H9 (cell line): ENCODE measurements around the gene TCEAL4. TPM values are rescaled to one million over a fixed set of nuclear protein-coding genes. Genes with fewer than 3 reads are reported as not detected.

ENCODE experiments used
- DNase-seq: peaks from one replicate; pipeline ENCODE4 v3.0.0-alpha.2; 2017
- H2AFZ ChIP-seq: one replicate; pipeline ENCODE4 v1.6.1; 2013; ENCODE audit warnings: mild to moderate bottlenecking, low read length, control low read depth, moderate library complexity
- H2AK5ac ChIP-seq: 2 replicates; pipeline ENCODE4 v1.6.1; 2013; ENCODE audit warnings: low read length, control low read depth, mixed read lengths; ENCODE audit not compliant: insufficient read length
- H2BK120ac ChIP-seq: one replicate; pipeline ENCODE4 v1.6.1; 2013; ENCODE audit warnings: low read depth, mild to moderate bottlenecking, low read length, control low read depth, inconsistent platforms; ENCODE audit not compliant: poor library complexity, severe bottlenecking
- H2BK12ac ChIP-seq: 2 replicates; pipeline ENCODE4 v1.6.1; 2013; ENCODE audit warnings: low read length, control low read depth, mixed read lengths, low read depth; ENCODE audit not compliant: insufficient read length
- H2BK15ac ChIP-seq: 2 replicates; pipeline ENCODE4 v1.6.1; 2013; ENCODE audit warnings: low read depth, low read length, control low read depth
- H2BK20ac ChIP-seq: one replicate; pipeline ENCODE4 v1.6.1; 2013; ENCODE audit warnings: low read depth, mild to moderate bottlenecking, low read length, control low read depth, inconsistent platforms; ENCODE audit not compliant: poor library complexity, severe bottlenecking
- H2BK5ac ChIP-seq: 2 replicates; pipeline ENCODE4 v1.6.1; 2013; ENCODE audit warnings: low read length, control low read depth, mixed read lengths; ENCODE audit not compliant: insufficient read length
- H3K14ac ChIP-seq: 2 replicates; pipeline ENCODE4 v1.6.1; 2013; ENCODE audit warnings: low read length, control low read depth; ENCODE audit not compliant: insufficient read depth
- H3K18ac ChIP-seq: 2 replicates; pipeline ENCODE4 v1.6.1; 2013; ENCODE audit warnings: low read depth, mild to moderate bottlenecking, mixed read lengths, low read length, control low read depth; ENCODE audit not compliant: insufficient read length
- H3K23ac ChIP-seq: 2 replicates; pipeline ENCODE4 v1.6.1; 2013; ENCODE audit warnings: low read length, control low read depth, mixed read lengths, low read depth; ENCODE audit not compliant: insufficient read length
- H3K23me2 ChIP-seq: 2 replicates; pipeline ENCODE4 v1.6.1; 2013; ENCODE audit warnings: low read depth, mild to moderate bottlenecking, mixed read lengths, low read length, control low read depth; ENCODE audit not compliant: insufficient read length, poor library complexity, severe bottlenecking
- H3K27ac ChIP-seq: 2 replicates; pipeline ENCODE4 v1.5.1; 2013; ENCODE audit warnings: low read length, control low read depth, mixed read lengths, low read depth; ENCODE audit not compliant: insufficient read length
- H3K27me3 ChIP-seq: 2 replicates; pipeline ENCODE4 v1.6.1; 2013; ENCODE audit warnings: low read length, control low read depth, inconsistent platforms; ENCODE audit not compliant: insufficient read depth
- H3K4ac ChIP-seq: 2 replicates; pipeline ENCODE4 v1.6.1; 2013; ENCODE audit warnings: low read depth, mild to moderate bottlenecking, control low read depth, inconsistent platforms, low read length, moderate library complexity
- H3K4me1 ChIP-seq: 2 replicates; pipeline ENCODE4 v1.6.1; 2013; ENCODE audit warnings: low read length, control low read depth, inconsistent platforms; ENCODE audit not compliant: insufficient read depth
- H3K4me2 ChIP-seq: 2 replicates; pipeline ENCODE4 v1.6.1; 2013; ENCODE audit warnings: low read length, control low read depth, mixed read lengths; ENCODE audit not compliant: insufficient read length, insufficient read depth
- H3K56ac ChIP-seq: 2 replicates; pipeline ENCODE4 v1.6.1; 2013; ENCODE audit warnings: low read depth, mild to moderate bottlenecking, mixed read lengths, low read length, control low read depth; ENCODE audit not compliant: insufficient read length
- H3K79me1 ChIP-seq: 2 replicates; pipeline ENCODE4 v1.6.1; 2013; ENCODE audit warnings: low read depth, mild to moderate bottlenecking, moderate library complexity, low read length, control low read depth, inconsistent platforms; ENCODE audit not compliant: insufficient read depth, poor library complexity, severe bottlenecking
- H3K79me2 ChIP-seq: 2 replicates; pipeline ENCODE4 v1.6.1; 2013; ENCODE audit warnings: low read length, control low read depth, inconsistent platforms; ENCODE audit not compliant: insufficient read depth
- H3K9ac ChIP-seq: 2 replicates; pipeline ENCODE4 v1.6.1; 2013; ENCODE audit warnings: low read length, control low read depth, mixed read lengths; ENCODE audit not compliant: insufficient read length; ENCODE audit errors: extremely low read depth
- H3K9me3 ChIP-seq: one replicate; pipeline ENCODE4 v1.6.1; 2013; ENCODE audit warnings: low read depth, low read length, inconsistent platforms; ENCODE audit not compliant: control insufficient read depth
- H3T11ph ChIP-seq: one replicate; pipeline ENCODE4 v1.6.1; 2013; ENCODE audit warnings: mild to moderate bottlenecking, low read length, control low read depth, inconsistent platforms
- H4K20me1 ChIP-seq: one replicate; pipeline ENCODE4 v1.6.1; 2013; ENCODE audit not compliant: control insufficient read depth, insufficient read length, insufficient read depth
- H4K5ac ChIP-seq: 2 replicates; pipeline ENCODE4 v1.6.1; 2013; ENCODE audit warnings: low read depth, mild to moderate bottlenecking, mixed read lengths, low read length, control low read depth; ENCODE audit not compliant: insufficient read length
- H4K8ac ChIP-seq: replicated peaks from 2 replicates; pipeline ENCODE4 v1.6.1; 2013; ENCODE audit warnings: low read length, control low read depth, mixed read lengths, low read depth; ENCODE audit not compliant: insufficient read length
- H4K91ac ChIP-seq: 2 replicates; pipeline ENCODE4 v1.6.1; 2013; ENCODE audit warnings: low read depth, mild to moderate bottlenecking, moderate library complexity, mixed read lengths, low read length, control low read depth; ENCODE audit not compliant: insufficient read length
- H3K27ac Mint-ChIP-seq, 3 experiments: 2 replicates in 2 of 3; 3 replicates in 1 of 3; pipeline ENCODE4 v1.8.0; 2020 to 2021; ENCODE audit warnings: mixed read lengths in 3 of 3, mild to moderate bottlenecking in 1 of 3, moderate library complexity in 1 of 3
- H3K27me3 Mint-ChIP-seq: 2 replicates; pipeline ENCODE4 v1.8.0; 2021; ENCODE audit warnings: low read depth, mild to moderate bottlenecking, moderate library complexity, mixed read lengths
- H3K36me3 Mint-ChIP-seq, 3 experiments: 2 replicates in 2 of 3; 3 replicates in 1 of 3; pipeline ENCODE4 v1.8.0; 2020 to 2021; ENCODE audit warnings: low read depth in 3 of 3, mixed read lengths in 3 of 3; ENCODE audit not compliant: insufficient read depth in 1 of 3
- H3K4me1 Mint-ChIP-seq, 2 experiments: 2 replicates each; pipeline ENCODE4 v1.8.0; 2020; ENCODE audit warnings: mixed read lengths in 2 of 2
- H3K4me3 Mint-ChIP-seq, 2 experiments: 2 replicates in 1 of 2; 3 replicates in 1 of 2; pipeline ENCODE4 v1.8.0; 2020 to 2021; ENCODE audit warnings: mild to moderate bottlenecking in 2 of 2, mixed read lengths in 2 of 2, moderate library complexity in 1 of 2
- H3K9me3 Mint-ChIP-seq, 2 experiments: 2 replicates in 1 of 2; 3 replicates in 1 of 2; pipeline ENCODE4 v1.8.0; 2020; ENCODE audit warnings: mild to moderate bottlenecking in 2 of 2, mixed read lengths in 2 of 2, moderate library complexity in 1 of 2
- total RNA-seq: library from RNA; stranded (reverse); gene quantifications from 2 replicates; pipeline ENCODE4 v1.2.1, GENCODE V29; 2021
- TF ChIP-seq, protein P1 (sequence below): fragments of 200-600 bp; sonication (generic); conservative IDR thresholded peaks from 3 replicates; pipeline ENCODE4 v1.8.0; 2021; ENCODE audit warnings: antibody characterized with exemption, mild to moderate bottlenecking

Gene TCEAL4
- total RNA-seq, 1 experiment from 2014 or later, result 49.9 TPM

DNA sequence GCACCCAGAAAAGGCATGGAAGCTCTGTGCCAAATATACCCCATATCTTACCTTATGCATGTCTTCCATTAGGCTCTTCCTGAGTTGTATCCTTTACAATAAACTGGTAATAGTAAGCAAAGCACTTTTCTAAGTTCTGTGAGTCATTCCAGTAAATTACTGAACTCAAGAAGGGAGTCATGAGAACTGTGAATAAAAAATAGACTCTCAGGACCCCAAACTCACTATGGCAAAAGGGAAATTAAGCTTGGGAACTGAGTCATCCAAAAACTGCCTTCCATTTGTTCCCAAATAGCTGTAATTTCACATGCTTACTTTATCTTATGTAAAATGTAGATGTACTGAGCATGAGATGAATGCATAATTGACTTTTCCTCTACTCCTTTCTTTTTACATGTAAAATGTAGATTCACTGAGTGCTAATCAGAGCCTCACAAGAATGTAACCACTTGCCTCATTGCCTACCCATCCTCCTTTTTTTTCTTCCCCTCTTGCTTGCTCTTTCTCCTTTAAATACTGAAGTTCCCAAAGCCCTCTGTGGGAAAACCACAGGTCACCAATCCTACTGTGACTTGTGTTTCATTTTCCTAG lies 30.6 kb downstream of the TCEAL4 start:
- H3K14ac ChIP-seq, result no peak overlapping the region
- peaks cover 7% of the 10 kb centered on the region; the same call in 1 of the 2 replicates for H3K4me1 ChIP-seq
- no peaks in the 10 kb centered on the region for H3K27me3 Mint-ChIP-seq
- no peak overlapping the region for H2AK5ac ChIP-seq
- no peak for DNase-seq
- no peak overlapping the region for H2BK120ac ChIP-seq
- H3K9me3 ChIP-seq, result no peaks in the 10 kb centered on the region
- H3K4me1 Mint-ChIP-seq, result peaks cover 18 to 19% of the 10 kb centered on the region in 2 experiments
- no peak overlapping the region for H4K91ac ChIP-seq
- H2AFZ ChIP-seq, result no peak overlapping the region
- H2BK15ac ChIP-seq, result no peak overlapping the region
- no peaks in the 10 kb centered on the region for H3K27me3 ChIP-seq
- H3K4me2 ChIP-seq, result no peak overlapping the region
- no peak overlapping the region for H4K5ac ChIP-seq
- no peaks in the 10 kb centered on the region for H4K20me1 ChIP-seq
- TF ChIP-seq, protein P1, sequence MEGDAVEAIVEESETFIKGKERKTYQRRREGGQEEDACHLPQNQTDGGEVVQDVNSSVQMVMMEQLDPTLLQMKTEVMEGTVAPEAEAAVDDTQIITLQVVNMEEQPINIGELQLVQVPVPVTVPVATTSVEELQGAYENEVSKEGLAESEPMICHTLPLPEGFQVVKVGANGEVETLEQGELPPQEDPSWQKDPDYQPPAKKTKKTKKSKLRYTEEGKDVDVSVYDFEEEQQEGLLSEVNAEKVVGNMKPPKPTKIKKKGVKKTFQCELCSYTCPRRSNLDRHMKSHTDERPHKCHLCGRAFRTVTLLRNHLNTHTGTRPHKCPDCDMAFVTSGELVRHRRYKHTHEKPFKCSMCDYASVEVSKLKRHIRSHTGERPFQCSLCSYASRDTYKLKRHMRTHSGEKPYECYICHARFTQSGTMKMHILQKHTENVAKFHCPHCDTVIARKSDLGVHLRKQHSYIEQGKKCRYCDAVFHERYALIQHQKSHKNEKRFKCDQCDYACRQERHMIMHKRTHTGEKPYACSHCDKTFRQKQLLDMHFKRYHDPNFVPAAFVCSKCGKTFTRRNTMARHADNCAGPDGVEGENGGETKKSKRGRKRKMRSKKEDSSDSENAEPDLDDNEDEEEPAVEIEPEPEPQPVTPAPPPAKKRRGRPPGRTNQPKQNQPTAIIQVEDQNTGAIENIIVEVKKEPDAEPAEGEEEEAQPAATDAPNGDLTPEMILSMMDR, result no peak
- H3K56ac ChIP-seq, result no peak overlapping the region
- no peak overlapping the region for H3K4me3 Mint-ChIP-seq
- no peak overlapping the region for H2BK20ac ChIP-seq
- H4K8ac ChIP-seq, result no peak overlapping the region
- no peak overlapping the region for H3K23ac ChIP-seq
- peaks cover 0 to 3% (median 0%) of the 10 kb centered on the region in 3 experiments; a peak in 3 of 7 replicates for H3K36me3 Mint-ChIP-seq
- peaks cover 0 to 34% of the 10 kb centered on the region in 2 experiments; a peak in 2 of 5 replicates for H3K9me3 Mint-ChIP-seq
- H3K79me2 ChIP-seq, result no peaks in the 10 kb centered on the region
- no peak overlapping the region for H3K4ac ChIP-seq
- H3T11ph ChIP-seq, result no peak overlapping the region
- no peak overlapping the region for H3K18ac ChIP-seq
- no peaks in the 10 kb centered on the region for H3K79me1 ChIP-seq
- peak overlapping the region in 1 of 3 experiments; percentile 53; a peak in 1 of 7 replicates for H3K27ac Mint-ChIP-seq
- no peak overlapping the region for H3K27ac ChIP-seq
- no peak overlapping the region for H2BK12ac ChIP-seq
- no peak overlapping the region for H3K9ac ChIP-seq
- no peaks in the 10 kb centered on the region for H3K23me2 ChIP-seq
- H2BK5ac ChIP-seq, result no peak overlapping the region
